Heart left ventricle (tissue), 16 donors: Measurements from ENCODE around the gene UBN1. TPM values are rescaled to one million over a fixed set of nuclear protein-coding genes. Genes with fewer than 3 reads are reported as not detected.

Experiments used
- ATAC-seq, 4 donors: fragments of 200-7000 bp; cut with Tn5 transposase; one replicate each; pipeline ENCODE4 v1.9.1; 2020 to 2022; ENCODE audit warnings: moderate library complexity in 4 of 4, mild to moderate bottlenecking in 3 of 4, moderate number of reproducible peaks in 1 of 4
- DNase-seq, 5 donors: peaks; one replicate each; pipeline ENCODE4 v3.0.0-alpha.2; 2020
- H3K27ac ChIP-seq, 12 donors: fragments of 200-600 bp; sonication (generic) in 4 of 12; one replicate each; pipeline versions ENCODE4 v1.5.0 to v1.8.0; 2016 to 2022; ENCODE audit warnings: mild to moderate bottlenecking in 2 of 12
- H3K27me3 ChIP-seq, 9 donors: fragments of 200-600 bp; sonication (generic) in 2 of 9; one replicate each; pipeline versions ENCODE4 v1.5.1 to v1.8.0; 2016 to 2022; ENCODE audit warnings: mild to moderate bottlenecking in 3 of 9
- H3K36me3 ChIP-seq, 9 donors: fragments of 200-600 bp; sonication (generic) in 2 of 9; one replicate each; pipeline versions ENCODE4 v1.5.0 to v1.8.0; 2018 to 2022; ENCODE audit warnings: mild to moderate bottlenecking in 2 of 9
- H3K4me1 ChIP-seq, 12 donors: fragments of 200-600 bp; sonication (generic) in 4 of 12; one replicate each; pipeline versions ENCODE4 v1.5.0 to v1.8.0; 2016 to 2022; ENCODE audit warnings: mild to moderate bottlenecking in 3 of 12
- H3K4me3 ChIP-seq, 12 donors: fragments of 200-600 bp; sonication (generic) in 4 of 12; one replicate each; pipeline versions ENCODE4 v1.5.0 to v1.8.0; 2017 to 2022; ENCODE audit warnings: mild to moderate bottlenecking in 9 of 12, moderate library complexity in 4 of 12
- H3K9me3 ChIP-seq, 12 donors: fragments of 200-600 bp; sonication (generic) in 4 of 12; one replicate each; pipeline versions ENCODE4 v1.5.0 to v1.8.0; 2016 to 2022; ENCODE audit warnings: mild to moderate bottlenecking in 1 of 12
- POLR2A ChIP-seq, 2 donors: fragments of 450-650 bp; IDR thresholded peaks; one replicate each; pipeline ENCODE4 v1.6.1; 2017; ENCODE audit warnings: antibody characterized with exemption in 2 of 2, mild to moderate bottlenecking in 2 of 2, moderate library complexity in 2 of 2
- WGBS, 4 donors: extraction: QIAGEN DNeasy Blood & Tissue Kit in 2 of 4; methylation state at CpG; one replicate each; pipeline versions ENCODE4 v1.1.5 to v1.1.7; 2013 to 2018; 5-methylcytosine and 5-hydroxymethylcytosine counted together
- intact Hi-C, 10 donors: fragments of 100-400 bp; cut with DNase I; formaldehyde crosslinking; loops; one replicate each; pipeline versions ENCODE4 v1.11.1 to v1.14.2; 2022
- polyA plus RNA-seq, 2 donors: library from polyadenylated mRNA; stranded (reverse); fragments of 200-250 nt; gene quantifications; one replicate each; pipeline ENCODE4 v1.2.3, GENCODE V29; 2013
- total RNA-seq, 9 donors: library from RNA; depleted of rRNA in 2 of 9; stranded (reverse); fragments of >200 nt in 2 of 9; fragmentation: NEBNext Ultra II Directional in 3 of 9; extraction: Animal tissue kit (Norgen Biotek cat#: 25700) in 3 of 9; gene quantifications; one replicate each; pipeline versions ENCODE4 v1.1.0 to v1.2.4, GENCODE V29; 2016 to 2023
- TF ChIP-seq, protein P1 (sequence below), 12 donors: fragments of 200-600 bp; sonication (generic) in 4 of 12; IDR thresholded peaks; one replicate each; pipeline versions ENCODE4 v1.5.0 to v1.8.0; 2018 to 2022; ENCODE audit warnings: antibody characterized with exemption in 12 of 12, mild to moderate bottlenecking in 5 of 12
- donor health status: ischemic (EF 13 %, LVEDD 7.1; RV severe dilation, severe dysfunction).
- donor health status: healthy with polysubstance abuse.
- donor health status: DM: no; HTN: yes; CAD: no.
- donor health status: DM: no; HTN: no; CAD: no.
- donor health status: ischemic (EF 25% LVEDD 6.9; RV normal size, moderate dysfunction).
- donor health status: ischemic (EF 25% LVEDD 5.7; RV mildly dilated, moderate dysfunction).
- donor health status: healthy.
- donor health status: DM: yes; HTN: yes; CAD: no.
- donor health status: ischemic (EF 35%, LVEDD 5.7; RV mildly dilated, moderate dysfunction).
- donor health status: nonischemic (EF 11% LVEDD 7.7; RV severe dilation, severe dysfunction).
- donor health status: DM: yes; HTN: yes; CAD: no.
- donor health status: PGD.
- donor health status: ischemic (EF 29% LVEDD 5.4; RV normal size, mild dysfunction).
- donor health status: nonischemic (EF 23%, LVEDD 6.1; RV moderate dilation, normal function).

UBN1 gene
- total and polyA plus RNA-seq, 11 donors = 20.3 to 77.9 (median 32.7) TPM

DNA sequence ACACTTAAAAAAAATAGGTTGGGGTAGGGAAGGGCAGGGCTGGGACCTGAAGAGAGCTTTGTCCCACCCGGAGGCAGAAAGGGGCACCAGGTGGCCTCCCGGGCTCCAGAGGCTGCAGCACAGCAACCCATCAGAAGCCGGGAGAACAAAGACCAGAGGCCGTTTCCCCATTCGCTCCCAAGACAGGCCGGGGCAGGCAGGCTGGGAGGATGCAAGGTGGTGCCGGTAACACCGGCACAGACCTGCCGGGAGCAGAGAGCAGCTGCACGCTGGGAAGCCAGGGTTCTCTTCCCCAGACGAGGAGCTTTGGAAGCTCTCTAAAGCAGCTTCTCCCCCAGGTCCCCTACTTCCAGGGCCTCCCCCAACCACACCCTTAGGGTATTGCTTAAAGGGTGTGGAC is 84.1 kb downstream of the UBN1 start:
- intact Hi-C loops = no loop called here
- 79 to 85% (median 83%) methylated on average over 11 of the region's 11 CpGs for WGBS, 4 donors
- no peak overlapping the region for H3K27ac ChIP-seq
- peaks cover 0 to 16% (median 10%) of the 10 kb centered on the region in 12 donors for H3K9me3 ChIP-seq
- TF ChIP-seq, protein P1, sequence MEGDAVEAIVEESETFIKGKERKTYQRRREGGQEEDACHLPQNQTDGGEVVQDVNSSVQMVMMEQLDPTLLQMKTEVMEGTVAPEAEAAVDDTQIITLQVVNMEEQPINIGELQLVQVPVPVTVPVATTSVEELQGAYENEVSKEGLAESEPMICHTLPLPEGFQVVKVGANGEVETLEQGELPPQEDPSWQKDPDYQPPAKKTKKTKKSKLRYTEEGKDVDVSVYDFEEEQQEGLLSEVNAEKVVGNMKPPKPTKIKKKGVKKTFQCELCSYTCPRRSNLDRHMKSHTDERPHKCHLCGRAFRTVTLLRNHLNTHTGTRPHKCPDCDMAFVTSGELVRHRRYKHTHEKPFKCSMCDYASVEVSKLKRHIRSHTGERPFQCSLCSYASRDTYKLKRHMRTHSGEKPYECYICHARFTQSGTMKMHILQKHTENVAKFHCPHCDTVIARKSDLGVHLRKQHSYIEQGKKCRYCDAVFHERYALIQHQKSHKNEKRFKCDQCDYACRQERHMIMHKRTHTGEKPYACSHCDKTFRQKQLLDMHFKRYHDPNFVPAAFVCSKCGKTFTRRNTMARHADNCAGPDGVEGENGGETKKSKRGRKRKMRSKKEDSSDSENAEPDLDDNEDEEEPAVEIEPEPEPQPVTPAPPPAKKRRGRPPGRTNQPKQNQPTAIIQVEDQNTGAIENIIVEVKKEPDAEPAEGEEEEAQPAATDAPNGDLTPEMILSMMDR (IDR thresholded peaks at IDR 0.05) = no peak
- no peak for TF ChIP-seq POLR2A (IDR thresholded peaks at IDR 0.05)
- H3K4me1 ChIP-seq = peaks cover 0 to 18% (median 10%) of the 10 kb centered on the region in 12 donors
- ATAC-seq (no peak), DNase-seq (no peak)
- H3K4me3 ChIP-seq = no peak overlapping the region
- H3K27me3 ChIP-seq = peaks cover 0 to 18% (median 0%) of the 10 kb centered on the region in 9 donors
- H3K36me3 ChIP-seq = peaks cover 0 to 2% (median 0%) of the 10 kb centered on the region in 9 donors

Other genes with a start within 250 kb of the UBN1 start
- 10 to 100 TPM in 8 of 9 donors, 1 to 10 TPM in 1; 9.1 to 38.9 (median 18.7) TPM for gene UBALD1, start 232.6 kb upstream of the UBN1 start, total RNA-seq
- gene UBALD1, start 232.6 kb upstream of the UBN1 start, polyA plus RNA-seq = 10 to 100 TPM; 23.7 to 33.9 TPM
- gene MGRN1, start 222.7 kb upstream of the UBN1 start, total RNA-seq = 10 to 100 TPM; 28.5 to 75.0 (median 42.0) TPM
- 10 to 100 TPM; 17.9 to 36.9 TPM for gene MGRN1, start 222.7 kb upstream of the UBN1 start, polyA plus RNA-seq
- 10 to 100 TPM; 33.1 to 65.2 (median 46.4) TPM for gene NUDT16L1, start 153.9 kb upstream of the UBN1 start, total RNA-seq
- gene NUDT16L1, start 153.9 kb upstream of the UBN1 start, polyA plus RNA-seq = 10 to 100 TPM; 47.5 to 51.0 TPM
- gene ANKS3, start 113.2 kb upstream of the UBN1 start, total RNA-seq = 10 to 100 TPM in 2 of 9 donors, 1 to 10 TPM in 7; 5.1 to 12.5 (median 8.6) TPM
- 10 to 100 TPM in 1 of 2 donors, 1 to 10 TPM in 1; 9.8 to 12.7 TPM for gene ANKS3, start 113.2 kb upstream of the UBN1 start, polyA plus RNA-seq
- 1 to 10 TPM in 3 of 9 donors, under 1 TPM in 6; 0.34 to 3.4 (median 0.70) TPM for gene DNAAF8, start 112.9 kb upstream of the UBN1 start, total RNA-seq
- gene DNAAF8, start 112.9 kb upstream of the UBN1 start, polyA plus RNA-seq = 1 to 10 TPM; 1.7 TPM
- gene ZNF500, start 80.3 kb upstream of the UBN1 start, total RNA-seq = 10 to 100 TPM in 1 of 9 donors, 1 to 10 TPM in 8; 4.8 to 11.6 (median 6.5) TPM
- gene ZNF500, start 80.3 kb upstream of the UBN1 start, polyA plus RNA-seq = 1 to 10 TPM; 5.7 to 7.1 TPM
- under 1 TPM in 1 of 9 donors, not detected in 8; 0.32 TPM for gene SEPTIN12, start 59.1 kb upstream of the UBN1 start, total RNA-seq
- not detected for gene SEPTIN12, start 59.1 kb upstream of the UBN1 start, polyA plus RNA-seq
- gene SMIM22, start 52.1 kb upstream of the UBN1 start, total RNA-seq = not detected
- gene SMIM22, start 52.1 kb upstream of the UBN1 start, polyA plus RNA-seq = not detected
- 100 to 1,000 TPM in 4 of 9 donors, 10 to 100 TPM in 5; 58.4 to 167 (median 95.0) TPM for gene ROGDI, start 44.8 kb upstream of the UBN1 start, total RNA-seq
- gene ROGDI, start 44.8 kb upstream of the UBN1 start, polyA plus RNA-seq = 100 to 1,000 TPM in 1 of 2 donors, 10 to 100 TPM in 1; 43.4 to 134 TPM
- gene GLYR1, start 193 bp upstream of the UBN1 start, total RNA-seq = 10 to 100 TPM; 54.3 to 96.6 (median 75.8) TPM
- 10 to 100 TPM; 51.3 to 67.2 TPM for gene GLYR1, start 193 bp upstream of the UBN1 start, polyA plus RNA-seq
- gene PPL, start 89.7 kb downstream of the UBN1 start, total RNA-seq = 10 to 100 TPM in 3 of 9 donors, 1 to 10 TPM in 6; 6.4 to 23.8 (median 8.3) TPM
- 1 to 10 TPM; 4.3 to 5.1 TPM for gene PPL, start 89.7 kb downstream of the UBN1 start, polyA plus RNA-seq
- 10 to 100 TPM in 5 of 9 donors, 1 to 10 TPM in 4; 1.6 to 25.4 (median 11.6) TPM for gene SEC14L5, start 110.8 kb downstream of the UBN1 start, total RNA-seq
- 1 to 10 TPM in 1 of 2 donors, under 1 TPM in 1; 0.11 to 5.0 TPM for gene SEC14L5, start 110.8 kb downstream of the UBN1 start, polyA plus RNA-seq
- gene NAGPA, start 186.5 kb downstream of the UBN1 start, total RNA-seq = 10 to 100 TPM in 3 of 9 donors, 1 to 10 TPM in 6; 3.8 to 14.6 (median 8.9) TPM
- gene NAGPA, start 186.5 kb downstream of the UBN1 start, polyA plus RNA-seq = 1 to 10 TPM; 6.4 to 6.5 TPM
- 10 to 100 TPM in 4 of 9 donors, 1 to 10 TPM in 5; 1.5 to 38.4 (median 6.9) TPM for gene C16orf89, start 218.5 kb downstream of the UBN1 start, total RNA-seq
- 1 to 10 TPM in 1 of 2 donors, under 1 TPM in 1; 0.26 to 4.2 TPM for gene C16orf89, start 218.5 kb downstream of the UBN1 start, polyA plus RNA-seq
- gene ALG1, start 224.4 kb downstream of the UBN1 start, total RNA-seq = 10 to 100 TPM in 3 of 9 donors, 1 to 10 TPM in 6; 6.5 to 17.1 (median 9.7) TPM
- gene ALG1, start 224.4 kb downstream of the UBN1 start, polyA plus RNA-seq = 10 to 100 TPM in 1 of 2 donors, 1 to 10 TPM in 1; 6.0 to 15.3 TPM